HepG2 (cell line): ENCODE results near the gene TSC22D2. TPM values are rescaled to one million over a fixed set of nuclear protein-coding genes. Genes with fewer than 3 reads are reported as not detected.

Experiments
- ATAC-seq: fragments of 200-7000 bp; cut with Tn5 transposase; 3 replicates; pipeline ENCODE4 v1.9.1; 2020; ENCODE audit warnings: mild to moderate bottlenecking, moderate library complexity
- BruUV-seq: library from RNA; stranded (reverse); fragments of 400-500 nt; replicated peaks from 2 replicates; lab custom pipeline; 2021; lab: Mats Ljungman, UMichigan
- CTCF ChIA-PET: fragments of 300-600 bp; formaldehyde crosslinking; extraction: SDS; loops from one replicate; lab custom pipeline; 2021; ENCODE audit warnings: low total read pairs, inconsistent platforms, low intra/inter-chr PET ratio; lab: Yijun Ruan, JAX
- POLR2A ChIA-PET: fragments of 350-600 bp; sonication (Branson Sonifier 250); formaldehyde crosslinking; loops from one replicate; lab custom pipeline; 2020; ENCODE audit warnings: antibody characterized with exemption, inconsistent platforms; lab: Yijun Ruan, JAX
- DNase-seq: peaks from one replicate; pipeline ENCODE4 v3.0.0-alpha.2; 2015; ENCODE audit warnings: low spot score
- FAIRE-seq: peaks from 3 replicates; lab custom pipeline; 2011; peaks lifted over from hg19 to GRCh38; lab: Jason Lieb, UNC
- H2AFZ ChIP-seq: one replicate; pipeline ENCODE4 v1.6.1; 2011; ENCODE audit warnings: low read length, inconsistent platforms
- H3K27ac ChIP-seq: fragments of 300-600 bp; 3 replicates; pipeline ENCODE4 v1.8.0; 2011; ENCODE audit warnings: mixed run types, mild to moderate bottlenecking, mixed read lengths, low read length, inconsistent platforms; ENCODE audit not compliant: insufficient read depth; ENCODE audit errors: extremely low read length
- H3K27me3 ChIP-seq, 2 experiments: fragments of 200-600 bp in 1 of 2; 2 replicates in 1 of 2; 3 replicates in 1 of 2; pipeline versions ENCODE4 v1.6.0 to v1.8.0; 2011; ENCODE audit warnings: low read length in 2 of 2, mild to moderate bottlenecking in 2 of 2, moderate library complexity in 2 of 2, inconsistent platforms in 1 of 2; ENCODE audit not compliant: insufficient read depth in 2 of 2, control insufficient read depth in 1 of 2
- H3K36me3 ChIP-seq, 2 experiments: fragments of 200-600 bp in 1 of 2; replicated peaks in 1 of 2; 2 replicates in 1 of 2; 3 replicates in 1 of 2; pipeline versions ENCODE4 v1.5.1 to v1.8.0; 2011; ENCODE audit warnings: low read length in 2 of 2, inconsistent platforms in 1 of 2; ENCODE audit not compliant: insufficient read depth in 2 of 2, control insufficient read depth in 1 of 2
- H3K4me1 ChIP-seq: 2 replicates; pipeline ENCODE4 v1.5.1; 2012; ENCODE audit warnings: low read length, inconsistent platforms; ENCODE audit not compliant: insufficient read depth
- H3K4me2 ChIP-seq: 2 replicates; pipeline ENCODE4 v1.6.0; 2011; ENCODE audit warnings: low read depth, low read length, inconsistent platforms
- H3K4me3 ChIP-seq, 3 experiments: fragments of 200-600 bp in 1 of 3; sonication (generic), shearing (Covaris generic) in 1 of 3; replicated peaks in 1 of 3; 2 replicates each; pipeline ENCODE4 v1.5.1; 2011 to 2016; ENCODE audit warnings: low read length in 3 of 3, inconsistent platforms in 2 of 3, low read depth in 2 of 3, mild to moderate bottlenecking in 2 of 3, control low read depth in 1 of 3, mixed read lengths in 1 of 3; ENCODE audit not compliant: insufficient read depth in 1 of 3
- H3K79me2 ChIP-seq: one replicate; pipeline ENCODE4 v1.6.1; 2011; ENCODE audit warnings: low read length, inconsistent platforms; ENCODE audit not compliant: insufficient read depth
- H3K9ac ChIP-seq: 2 replicates; pipeline ENCODE4 v1.6.0; 2011; ENCODE audit warnings: mild to moderate bottlenecking, low read depth, low read length, inconsistent platforms; ENCODE audit not compliant: insufficient read depth
- H3K9me3 ChIP-seq: 2 replicates; pipeline ENCODE4 v1.5.1; 2012; ENCODE audit warnings: mild to moderate bottlenecking, low read length
- H4K20me1 ChIP-seq: 2 replicates; pipeline ENCODE4 v1.6.0; 2011; ENCODE audit warnings: inconsistent platforms, mild to moderate bottlenecking, low read length, moderate library complexity; ENCODE audit not compliant: insufficient read depth
- CENPX ChIP-seq: sonication (generic); formaldehyde crosslinking; IDR thresholded peaks from 2 replicates; pipeline ENCODE4 v1.9.0; 2021; ENCODE audit warnings: mild to moderate bottlenecking, missing genetic modification reagents, moderate library complexity
- ELF3 ChIP-seq: IDR thresholded peaks from 2 replicates; pipeline ENCODE4 v1.6.1; 2016; ENCODE audit warnings: missing genetic modification reagents, missing compliant biosample characterization
- FOXA3 ChIP-seq: IDR thresholded peaks from 2 replicates; pipeline ENCODE4 v1.6.1; 2016; ENCODE audit warnings: missing genetic modification reagents, missing compliant biosample characterization
- NFKB2 ChIP-seq: sonication (generic); formaldehyde crosslinking; IDR thresholded peaks from 2 replicates; pipeline ENCODE4 v1.4.0; 2020; ENCODE audit warnings: missing genetic modification reagents, borderline replicate concordance
- POGZ ChIP-seq: sonication (generic); formaldehyde crosslinking; IDR thresholded peaks from 2 replicates; pipeline ENCODE4 v1.4.0; 2020; ENCODE audit warnings: mild to moderate bottlenecking, missing genetic modification reagents
- RFX3 ChIP-seq: IDR thresholded peaks from 2 replicates; pipeline ENCODE4 v1.6.1; 2016; ENCODE audit warnings: missing biosample characterization, missing genetic modification reagents
- RNF2 ChIP-seq: fragments of 450-650 bp; conservative IDR thresholded peaks from 2 replicates; pipeline ENCODE4 v1.6.1; 2016; ENCODE audit warnings: low read depth
- SRSF9 ChIP-seq: fragments of 200-400 bp; formaldehyde crosslinking; IDR thresholded peaks from 2 replicates; pipeline ENCODE4 v1.6.1; 2018; ENCODE audit warnings: borderline replicate concordance, mild to moderate bottlenecking, low read depth, low read length; ENCODE audit not compliant: insufficient read depth, poor library complexity, severe bottlenecking
- TAF1 ChIP-seq: sonication (generic); formaldehyde crosslinking; IDR thresholded peaks from 2 replicates; pipeline ENCODE4 v1.4.0; 2020; ENCODE audit warnings: missing genetic modification reagents
- ZNF12 ChIP-seq: sonication (generic); formaldehyde crosslinking; IDR thresholded peaks from 2 replicates; pipeline ENCODE4 v1.5.0; 2020; ENCODE audit warnings: missing genetic modification reagents
- ZNF205 ChIP-seq: IDR thresholded peaks from 2 replicates; pipeline ENCODE4 v1.6.1; 2018; ENCODE audit warnings: missing biosample characterization, missing genetic modification reagents
- ZNF225 ChIP-seq: sonication (generic); formaldehyde crosslinking; IDR thresholded peaks from 2 replicates; pipeline ENCODE4 v1.4.0; 2020; ENCODE audit warnings: mild to moderate bottlenecking, missing genetic modification reagents
- ZNF724P ChIP-seq: sonication (generic); formaldehyde crosslinking; IDR thresholded peaks from 2 replicates; pipeline ENCODE4 v1.8.0; 2022; ENCODE audit warnings: missing genetic modification reagents, borderline replicate concordance
- WGBS: methylation state at CpG from one replicate; pipeline ENCODE4 v1.1.6; 2017; ENCODE audit warnings: low lambda C conversion rate; 5-methylcytosine and 5-hydroxymethylcytosine counted together
- in situ Hi-C: cut with HindIII; loops from 2 replicates; pipeline ENCODE4 v1.10.0; 2017; ENCODE audit warnings: low pct_unique_long_range_greater_than_20kb; ENCODE audit not compliant: extremely low pct_ligation_motif_present
- intact Hi-C: fragments of 100-400 bp; cut with micrococcal nuclease; formaldehyde crosslinking; loops from one replicate; pipeline ENCODE4 v1.10.0; 2022; ENCODE audit not compliant: unreplicated experiment
- polyA plus RNA-seq, 8 experiments: library from polyadenylated mRNA; depleted of rRNA in 3 of 8; stranded (reverse) in 7 of 8; unstranded in 1 of 8; fragments of >200 nt; fragmentation: Illumina TruSeq in 4 of 8; extraction: Trizol in 4 of 8; gene quantifications; 2 replicates each; pipeline versions ENCODE4 v1.2.1 to v1.2.3, GENCODE V29; 2011 to 2016; ENCODE audit warnings: low read depth in 4 of 8, missing spikeins in 1 of 8, mixed read lengths in 1 of 8; ENCODE audit not compliant: insufficient read depth in 1 of 8
- total RNA-seq, 5 experiments: library from RNA; depleted of rRNA; stranded (reverse); fragments of >200 nt; fragmentation: Illumina TruSeq; extraction: Trizol; gene quantifications; 2 replicates each; pipeline ENCODE4 v1.2.3, GENCODE V29; 2016; ENCODE audit warnings: low read depth in 1 of 5

TSC22D2 gene
- total and polyA plus RNA-seq, 2 of the 13 experiments (the other 11 are each of a cell fraction or from before 2014, with no cell fraction given): 4.6 to 8.2 TPM

DNA sequence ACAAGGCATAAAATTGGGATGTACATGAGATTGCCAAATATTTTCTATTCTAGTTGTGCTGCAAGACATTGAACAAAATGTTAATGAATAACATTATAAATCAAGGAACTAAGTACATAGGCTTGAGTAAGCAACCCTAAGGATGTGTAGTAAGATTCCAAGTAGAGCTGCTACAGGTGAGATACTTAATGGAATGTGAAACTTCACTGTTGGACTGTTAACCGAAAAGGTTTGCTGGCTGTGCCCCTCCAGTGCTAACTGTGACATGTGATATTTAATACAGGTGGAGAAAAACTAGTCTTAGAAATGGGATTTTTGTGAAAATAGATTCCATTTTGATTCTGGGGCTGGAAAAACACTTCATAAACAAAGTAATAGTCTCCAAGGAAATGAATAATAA, 52.4 kb downstream of the TSC22D2 start (continued):
- TF ChIP-seq ZNF205 (CRISPR knock-in tag): no peak
- TF ChIP-seq SRSF9: no peak
- no peak for TF ChIP-seq POGZ
- no peak for TF ChIP-seq FOXA3 (CRISPR knock-in tag)
- TF ChIP-seq ZNF724P: no peak
- TF ChIP-seq ELF3 (CRISPR knock-in tag): no peak
- no peak for TF ChIP-seq TAF1 (CRISPR knock-in tag)
- TF ChIP-seq RFX3 (CRISPR knock-in tag): no peak
- TF ChIP-seq CENPX (CRISPR knock-in tag): no peak
- no peak for TF ChIP-seq NFKB2
- no peak for TF ChIP-seq ZNF12 (CRISPR knock-in tag)

DNA sequence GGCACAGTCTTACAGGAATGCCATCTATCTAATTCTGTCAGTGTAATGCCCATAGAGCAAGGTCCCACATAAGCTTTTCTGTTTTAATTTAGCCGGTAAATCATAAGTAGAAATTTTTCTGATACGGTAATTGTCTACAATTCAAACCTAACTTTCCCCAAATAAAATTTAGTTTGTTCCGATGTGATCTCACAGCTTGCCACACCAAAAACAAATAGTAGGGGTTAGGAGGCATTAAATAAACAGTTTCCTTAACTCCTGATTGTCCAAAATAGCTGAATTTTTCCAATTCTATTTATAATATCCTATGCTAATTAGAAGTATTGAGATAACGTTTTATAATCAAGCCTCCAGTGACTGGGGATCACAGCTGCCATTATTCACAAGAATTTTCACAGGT, 53.3 kb downstream of the TSC22D2 start:
- Histone ChIP-seq H3K36me3 (peaks cover 4 to 30% of the 10 kb centered on the region in 2 experiments), H3K79me2 (no peaks in the 10 kb centered on the region), H2AFZ (no peak overlapping the region), H3K27ac (no peak overlapping the region), H3K27me3 (no peaks in the 10 kb centered on the region), H3K4me3 (no peak overlapping the region), H3K4me2 (no peak overlapping the region), H4K20me1 (no peaks in the 10 kb centered on the region), H3K4me1 (no peaks in the 10 kb centered on the region), H3K9ac (no peak overlapping the region), H3K9me3 (no peaks in the 10 kb centered on the region)
- WGBS: 88% methylated on average over 4 of the region's 4 CpGs
- intact Hi-C loops: no loop called here
- FAIRE-seq (no peak), ATAC-seq (no peak), DNase-seq (no peak)
- in situ Hi-C loops: no loop called here
- ChIA-PET CTCF (no interaction called here), POLR2A (no interaction called here)
- BruUV-seq: TSS peak; percentile 19
- TF ChIP-seq ZNF225 (CRISPR knock-in tag): no peak
- no peak for TF ChIP-seq RNF2
